ENCODE measurements around the gene BMX.

GRCh38 chrX:15560924-15561323 is 60.3 kb downstream of the BMX start:
- TF ChIP-seq POLR2A (IDR thresholded peaks at IDR 0.05): no peak
- TF ChIP-seq, protein P1, sequence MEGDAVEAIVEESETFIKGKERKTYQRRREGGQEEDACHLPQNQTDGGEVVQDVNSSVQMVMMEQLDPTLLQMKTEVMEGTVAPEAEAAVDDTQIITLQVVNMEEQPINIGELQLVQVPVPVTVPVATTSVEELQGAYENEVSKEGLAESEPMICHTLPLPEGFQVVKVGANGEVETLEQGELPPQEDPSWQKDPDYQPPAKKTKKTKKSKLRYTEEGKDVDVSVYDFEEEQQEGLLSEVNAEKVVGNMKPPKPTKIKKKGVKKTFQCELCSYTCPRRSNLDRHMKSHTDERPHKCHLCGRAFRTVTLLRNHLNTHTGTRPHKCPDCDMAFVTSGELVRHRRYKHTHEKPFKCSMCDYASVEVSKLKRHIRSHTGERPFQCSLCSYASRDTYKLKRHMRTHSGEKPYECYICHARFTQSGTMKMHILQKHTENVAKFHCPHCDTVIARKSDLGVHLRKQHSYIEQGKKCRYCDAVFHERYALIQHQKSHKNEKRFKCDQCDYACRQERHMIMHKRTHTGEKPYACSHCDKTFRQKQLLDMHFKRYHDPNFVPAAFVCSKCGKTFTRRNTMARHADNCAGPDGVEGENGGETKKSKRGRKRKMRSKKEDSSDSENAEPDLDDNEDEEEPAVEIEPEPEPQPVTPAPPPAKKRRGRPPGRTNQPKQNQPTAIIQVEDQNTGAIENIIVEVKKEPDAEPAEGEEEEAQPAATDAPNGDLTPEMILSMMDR (IDR thresholded peaks at IDR 0.05): no peak

Measured in body of pancreas (tissue), 4 donors.